ENCODE results near the gene NID1. TPM values are rescaled to one million over a fixed set of nuclear protein-coding genes. Genes with fewer than 3 reads are reported as not detected.

NID1 gene
- total RNA-seq, 1 experiment from 2014 or later: 0.32 TPM

DNA sequence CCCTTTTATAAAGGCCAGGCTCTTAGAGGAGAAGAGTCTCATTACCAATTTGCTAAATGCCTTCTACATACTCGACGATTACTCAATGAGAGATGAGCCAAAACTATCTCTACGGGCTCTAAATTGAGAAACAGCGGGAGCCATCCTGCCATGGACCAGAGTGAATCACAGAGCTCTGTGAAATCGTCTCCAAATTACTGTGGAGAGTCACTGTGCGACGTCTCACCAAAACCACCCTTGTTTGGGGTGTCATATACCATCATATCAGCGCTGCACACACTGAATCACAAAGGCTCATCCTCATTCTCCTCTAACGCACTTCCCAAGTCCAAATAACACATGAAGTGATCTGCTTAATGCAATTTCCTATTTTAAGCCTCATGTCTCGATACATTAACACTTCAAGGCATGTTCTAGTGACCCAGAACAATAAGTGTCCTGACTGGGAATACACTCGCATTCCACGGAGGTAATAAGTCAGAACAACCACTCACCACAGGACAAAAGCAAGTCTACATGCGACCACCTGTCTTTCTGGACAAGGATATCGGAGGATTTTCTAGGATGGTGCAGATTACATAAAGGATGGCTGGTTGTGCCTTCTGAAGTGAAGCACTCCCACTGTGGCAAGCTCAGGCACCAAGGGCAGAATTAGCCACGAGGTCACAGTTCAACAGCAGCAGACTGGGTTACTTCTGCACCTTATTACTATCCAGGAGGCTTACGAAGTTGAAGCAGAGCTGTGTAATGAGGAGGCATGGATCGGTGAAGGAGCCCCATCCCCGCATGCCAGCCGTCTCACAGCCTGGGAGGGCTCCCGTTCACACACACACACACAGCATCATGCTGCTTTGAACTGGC, 44.3 kb downstream of the NID1 start:
- H3K4me3 ChIP-seq (replicated peaks in 1 of 2; ENCODE audit: low read depth in 1 of 2, low read length in 2 of 2): no peak overlapping the region
- H3K4me1 ChIP-seq (ENCODE audit: control insufficient read depth in 1 of 2, insufficient read depth in 2 of 2, low read length in 2 of 2): peaks cover 0 to 10% of the 10 kb centered on the region in 2 experiments; a peak in 1 of 4 replicates
- H3K9ac ChIP-seq (ENCODE audit: low read length): no peak overlapping the region
- no peaks in the 10 kb centered on the region for H4K20me1 ChIP-seq (ENCODE audit: insufficient read depth)
- no TSS peak for BruUV-seq (replicated peaks)
- no peaks in the 10 kb centered on the region for H3K9me2 ChIP-seq (ENCODE audit: insufficient read depth)
- ChIA-PET POLR2A (no interaction called here), CTCF (no interaction called here), RAD21 (ENCODE audit: low non-redundant PET in 1 of 2, low total read pairs in 2 of 2, uncharacterized antibody in 2 of 2, unreplicated experiment in 2 of 2) (no interaction called here)
- H3K79me2 ChIP-seq (ENCODE audit: insufficient read depth, low read length): no peaks in the 10 kb centered on the region
- H3K27ac ChIP-seq (ENCODE audit: low read depth, low read length): no peak overlapping the region
- TF ChIP-seq YY1 (IDR thresholded peaks at IDR 0.05; ENCODE audit: extremely low read depth, insufficient replicate concordance, low read depth, low read length): no peak
- no peak for TF ChIP-seq SRF (IDR thresholded peaks at IDR 0.05; ENCODE audit: low read depth)
- no peak for TF ChIP-seq ZFX (IDR thresholded peaks at IDR 0.05)
- TF ChIP-seq CBX3 (IDR thresholded peaks at IDR 0.05; ENCODE audit: low read depth): no peak
- TF ChIP-seq, protein P1, sequence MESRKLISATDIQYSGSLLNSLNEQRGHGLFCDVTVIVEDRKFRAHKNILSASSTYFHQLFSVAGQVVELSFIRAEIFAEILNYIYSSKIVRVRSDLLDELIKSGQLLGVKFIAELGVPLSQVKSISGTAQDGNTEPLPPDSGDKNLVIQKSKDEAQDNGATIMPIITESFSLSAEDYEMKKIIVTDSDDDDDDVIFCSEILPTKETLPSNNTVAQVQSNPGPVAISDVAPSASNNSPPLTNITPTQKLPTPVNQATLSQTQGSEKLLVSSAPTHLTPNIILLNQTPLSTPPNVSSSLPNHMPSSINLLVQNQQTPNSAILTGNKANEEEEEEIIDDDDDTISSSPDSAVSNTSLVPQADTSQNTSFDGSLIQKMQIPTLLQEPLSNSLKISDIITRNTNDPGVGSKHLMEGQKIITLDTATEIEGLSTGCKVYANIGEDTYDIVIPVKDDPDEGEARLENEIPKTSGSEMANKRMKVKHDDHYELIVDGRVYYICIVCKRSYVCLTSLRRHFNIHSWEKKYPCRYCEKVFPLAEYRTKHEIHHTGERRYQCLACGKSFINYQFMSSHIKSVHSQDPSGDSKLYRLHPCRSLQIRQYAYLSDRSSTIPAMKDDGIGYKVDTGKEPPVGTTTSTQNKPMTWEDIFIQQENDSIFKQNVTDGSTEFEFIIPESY (IDR thresholded peaks at IDR 0.05; ENCODE audit: extremely low read depth, insufficient replicate concordance, low read length): no peak
- no peak for TF ChIP-seq CEBPB (IDR thresholded peaks at IDR 0.05; ENCODE audit: low read depth)
- no peak for TF ChIP-seq SIN3A (IDR thresholded peaks at IDR 0.05; ENCODE audit: low read depth)
- TF ChIP-seq TCF7L2 (IDR thresholded peaks at IDR 0.05; ENCODE audit: borderline replicate concordance, extremely low read depth, insufficient read depth, insufficient read length): no peak
- TF ChIP-seq, protein P2, sequence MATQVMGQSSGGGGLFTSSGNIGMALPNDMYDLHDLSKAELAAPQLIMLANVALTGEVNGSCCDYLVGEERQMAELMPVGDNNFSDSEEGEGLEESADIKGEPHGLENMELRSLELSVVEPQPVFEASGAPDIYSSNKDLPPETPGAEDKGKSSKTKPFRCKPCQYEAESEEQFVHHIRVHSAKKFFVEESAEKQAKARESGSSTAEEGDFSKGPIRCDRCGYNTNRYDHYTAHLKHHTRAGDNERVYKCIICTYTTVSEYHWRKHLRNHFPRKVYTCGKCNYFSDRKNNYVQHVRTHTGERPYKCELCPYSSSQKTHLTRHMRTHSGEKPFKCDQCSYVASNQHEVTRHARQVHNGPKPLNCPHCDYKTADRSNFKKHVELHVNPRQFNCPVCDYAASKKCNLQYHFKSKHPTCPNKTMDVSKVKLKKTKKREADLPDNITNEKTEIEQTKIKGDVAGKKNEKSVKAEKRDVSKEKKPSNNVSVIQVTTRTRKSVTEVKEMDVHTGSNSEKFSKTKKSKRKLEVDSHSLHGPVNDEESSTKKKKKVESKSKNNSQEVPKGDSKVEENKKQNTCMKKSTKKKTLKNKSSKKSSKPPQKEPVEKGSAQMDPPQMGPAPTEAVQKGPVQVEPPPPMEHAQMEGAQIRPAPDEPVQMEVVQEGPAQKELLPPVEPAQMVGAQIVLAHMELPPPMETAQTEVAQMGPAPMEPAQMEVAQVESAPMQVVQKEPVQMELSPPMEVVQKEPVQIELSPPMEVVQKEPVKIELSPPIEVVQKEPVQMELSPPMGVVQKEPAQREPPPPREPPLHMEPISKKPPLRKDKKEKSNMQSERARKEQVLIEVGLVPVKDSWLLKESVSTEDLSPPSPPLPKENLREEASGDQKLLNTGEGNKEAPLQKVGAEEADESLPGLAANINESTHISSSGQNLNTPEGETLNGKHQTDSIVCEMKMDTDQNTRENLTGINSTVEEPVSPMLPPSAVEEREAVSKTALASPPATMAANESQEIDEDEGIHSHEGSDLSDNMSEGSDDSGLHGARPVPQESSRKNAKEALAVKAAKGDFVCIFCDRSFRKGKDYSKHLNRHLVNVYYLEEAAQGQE (IDR thresholded peaks at IDR 0.05; ENCODE audit: low read depth): no peak
- no peaks in the 10 kb centered on the region for H3K27me3 ChIP-seq (ENCODE audit: insufficient read depth, low read length)
- intact Hi-C loops (cut with micrococcal nuclease): no loop called here
- no peaks in the 10 kb centered on the region for H3K9me3 ChIP-seq (ENCODE audit: control insufficient read depth in 1 of 2, insufficient read depth in 1 of 2, low read depth in 1 of 2, low read length in 2 of 2)
- H3K4me2 ChIP-seq (ENCODE audit: low read length): no peak overlapping the region
- DNase-seq (ENCODE audit: low read depth, low spot score) (no peak), ATAC-seq (no peak)
- no peaks in the 10 kb centered on the region for H3K36me3 ChIP-seq (ENCODE audit: control insufficient read depth in 1 of 2, insufficient read depth in 2 of 2, low read length in 2 of 2)
- H2AFZ ChIP-seq (ENCODE audit: low read depth, low read length, poor library complexity, severe bottlenecking): no peak overlapping the region

Measured in HCT116 (cell line).